ENCODE measurements around the gene KNL1. TPM values are rescaled to one million over a fixed set of nuclear protein-coding genes. Genes with fewer than 3 reads are reported as not detected.

KNL1 gene
- total and polyA plus RNA-seq, 10 of the 15 experiments (the other 5 are each of a cell fraction or from before 2014, with no cell fraction given), result 10.9 to 55.5 (median 28.4) TPM

DNA sequence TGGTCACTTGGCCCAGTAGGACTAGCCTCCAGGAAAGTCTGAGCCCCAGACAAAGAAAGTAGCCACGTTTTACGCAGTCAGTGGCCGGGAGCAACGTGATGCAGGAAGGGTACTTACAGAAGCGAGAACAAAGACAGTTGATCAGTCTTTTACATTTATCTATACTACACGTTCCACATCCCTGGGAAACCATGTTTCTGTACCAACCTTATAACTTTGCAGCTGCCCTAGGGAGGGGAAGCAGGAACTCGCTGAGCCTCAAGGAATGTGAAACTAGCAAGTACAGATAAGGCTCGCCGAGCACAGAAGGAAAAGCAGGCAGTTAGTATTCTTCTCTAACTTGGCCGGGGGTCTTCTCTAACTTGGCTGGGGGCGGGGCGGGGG is 3.4 kb upstream of the KNL1 start:
- ChIA-PET CTCF (interaction anchor here (0.6 to 4.2 kb wide), 14 partner anchors 10 to 816 kb away, joined by 3 to 56 read pairs (median 8); partner anchors contain the start of genes CCDC32, RPUSD2 and VPS18), POLR2A (interaction anchor here (1.2 to 2.7 kb wide), 2 partner anchors 25 to 32 kb away, joined by 7 to 21 read pairs; partner anchors contain the start of gene CCDC32), RAD21 (ENCODE audit: unreplicated experiment) (interaction anchor here (0.8 to 3.2 kb wide), 8 partner anchors 8 to 187 kb away, joined by 3 to 17 read pairs (median 5); partner anchors contain the start of genes CCDC32 and RPUSD2), SMC1A (ENCODE audit: uncharacterized antibody, unreplicated experiment) (interaction anchor here (1.3 to 3.5 kb wide), 10 partner anchors 10 to 103 kb away, joined by 3 to 24 read pairs (median 4); partner anchors contain the start of gene RPUSD2)
- ATAC-seq (no peak), DNase-seq (ENCODE audit: low read depth, low spot score) (no peak), FAIRE-seq (no peak)
- Histone ChIP-seq H2AFZ (ENCODE audit: control insufficient read depth, low read depth, low read length) (no peak overlapping the region), H3K9ac (ENCODE audit: control insufficient read depth, insufficient read depth, low read length) (no peak overlapping the region), H3K4me2 (ENCODE audit: control insufficient read depth, insufficient read depth) (no peak overlapping the region), H3K79me2 (ENCODE audit: control insufficient read depth, insufficient read depth, low read length) (peaks cover 14% of the 10 kb centered on the region), H3K4me1 (ENCODE audit: control insufficient read depth, insufficient read depth, low read length) (peaks cover 9% of the 10 kb centered on the region; the same call in 1 of the 2 replicates), H3K9me3 (replicated peaks; ENCODE audit: control insufficient read depth, insufficient read depth, low read length) (no peaks in the 10 kb centered on the region), H3K4me3 (0 out of 2 replicates have a peak overlapping the region, but pooled peaks have one; percentile 43), H3K27ac (ENCODE audit: control insufficient read depth, insufficient read depth) (no peak overlapping the region), H4K20me1 (ENCODE audit: control insufficient read depth, insufficient read depth) (no peaks in the 10 kb centered on the region), H3K27me3 (replicated peaks in 1 of 2; ENCODE audit: control insufficient read depth in 2 of 2, insufficient read depth in 2 of 2, low read length in 1 of 2) (no peaks in the 10 kb centered on the region), H3K36me3 (ENCODE audit: control insufficient read depth in 2 of 2, insufficient read depth in 2 of 2, low read length in 1 of 2) (no peaks in the 10 kb centered on the region)
- TF ChIP-seq RUNX3 (IDR thresholded peaks at IDR 0.05; ENCODE audit: low read length) (no peak), PAX8 (IDR thresholded peaks at IDR 0.05) (no peak), ETV6 (conservative IDR thresholded peaks at IDR 0.05 in 1 of 2, IDR thresholded peaks at IDR 0.05 in 1 of 2; ENCODE audit: borderline replicate concordance in 1 of 2, low read depth in 1 of 2) (no peak)
- TF ChIP-seq, protein P1, sequence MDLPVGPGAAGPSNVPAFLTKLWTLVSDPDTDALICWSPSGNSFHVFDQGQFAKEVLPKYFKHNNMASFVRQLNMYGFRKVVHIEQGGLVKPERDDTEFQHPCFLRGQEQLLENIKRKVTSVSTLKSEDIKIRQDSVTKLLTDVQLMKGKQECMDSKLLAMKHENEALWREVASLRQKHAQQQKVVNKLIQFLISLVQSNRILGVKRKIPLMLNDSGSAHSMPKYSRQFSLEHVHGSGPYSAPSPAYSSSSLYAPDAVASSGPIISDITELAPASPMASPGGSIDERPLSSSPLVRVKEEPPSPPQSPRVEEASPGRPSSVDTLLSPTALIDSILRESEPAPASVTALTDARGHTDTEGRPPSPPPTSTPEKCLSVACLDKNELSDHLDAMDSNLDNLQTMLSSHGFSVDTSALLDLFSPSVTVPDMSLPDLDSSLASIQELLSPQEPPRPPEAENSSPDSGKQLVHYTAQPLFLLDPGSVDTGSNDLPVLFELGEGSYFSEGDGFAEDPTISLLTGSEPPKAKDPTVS (IDR thresholded peaks at IDR 0.05; ENCODE audit: low read depth, low read length), result no peak
- intact Hi-C loops (cut with micrococcal nuclease; ENCODE audit: unreplicated experiment) (loop anchor here (5.0 to 10.0 kb wide), 4 partner anchors 33 to 284 kb away; partner anchors contain the start of genes BAHD1, RHOV and RMDN3), in situ Hi-C loops (cut with MboI) (no loop called here)
- BruUV-seq (replicated peaks), result no TSS peak
- WGBS (ENCODE audit: insufficient coverage, insufficient replicate concordance, low lambda C conversion rate, missing lambda C conversion rate), result 75% methylated on average over 12 of the region's 12 CpGs

Data from GM12878 (cell line).